Transverse colon (tissue), 4 donors: ENCODE measurements around the gene IL22RA2. TPM values are rescaled to one million over a fixed set of nuclear protein-coding genes. Genes with fewer than 3 reads are reported as not detected.
"Not testable (repeated sequence)": the region's sequence is repeated elsewhere in the genome, so short reads cannot be mapped to it uniquely, and the experiment has no call there.

Experiments used
- DNase-seq: peaks from one replicate; pipeline ENCODE4 v3.0.0-alpha.2; 2019
- H3K27ac ChIP-seq, 4 donors: fragments of 200-600 bp; sonication (generic); 2 replicates each; pipeline ENCODE4 v1.5.1; 2016 to 2018; ENCODE audit warnings: inconsistent platforms in 4 of 4
- H3K27me3 ChIP-seq: fragments of 200-600 bp; sonication (generic); 2 replicates; pipeline ENCODE4 v1.5.1; 2017; ENCODE audit warnings: inconsistent platforms
- H3K36me3 ChIP-seq, 4 donors: fragments of 200-600 bp; sonication (generic); 2 replicates each; pipeline ENCODE4 v1.5.1; 2017 to 2019; ENCODE audit warnings: inconsistent platforms in 4 of 4
- H3K4me1 ChIP-seq, 4 donors: fragments of 200-600 bp; sonication (generic); 2 replicates each; pipeline ENCODE4 v1.5.1; 2017 to 2020; ENCODE audit warnings: inconsistent platforms in 4 of 4
- H3K4me3 ChIP-seq, 4 donors: fragments of 200-600 bp; sonication (generic); 1 replicate in 1 of 4; 2 replicates in 3 of 4; pipeline versions ENCODE4 v1.5.1 to v1.6.1; 2017 to 2019; ENCODE audit warnings: inconsistent platforms in 4 of 4
- H3K9me3 ChIP-seq, 2 donors: fragments of 200-600 bp; sonication (generic); 2 replicates each; pipeline ENCODE4 v1.5.1; 2017 to 2019; ENCODE audit warnings: inconsistent platforms in 2 of 2
- CTCF ChIP-seq, 5 experiments: fragments of 200-600 bp in 3 of 5; fragments of 450-650 bp in 2 of 5; sonication (generic) in 3 of 5; IDR thresholded peaks; 1 replicate in 2 of 5; 2 replicates in 3 of 5; pipeline ENCODE4 v1.5.1; 2016 to 2017; ENCODE audit warnings: antibody characterized with exemption in 5 of 5, inconsistent platforms in 3 of 5, mild to moderate bottlenecking in 2 of 5, moderate library complexity in 1 of 5
- EP300 ChIP-seq: sonication (generic); formaldehyde crosslinking; IDR thresholded peaks from one replicate; pipeline ENCODE4 v1.6.1; 2017; ENCODE audit warnings: antibody characterized with exemption, low read depth
- POLR2A ChIP-seq: fragments of 450-650 bp; IDR thresholded peaks from one replicate; pipeline ENCODE4 v1.6.1; 2016; ENCODE audit warnings: antibody characterized with exemption, mild to moderate bottlenecking, moderate library complexity
- POLR2AphosphoS5 ChIP-seq, 3 donors: sonication (generic); formaldehyde crosslinking; IDR thresholded peaks; one replicate each; pipeline ENCODE4 v1.6.1; 2016; ENCODE audit warnings: antibody characterized with exemption in 3 of 3
- WGBS, 2 donors: methylation state at CpG; one replicate each; pipeline ENCODE4 v1.1.5; 2018; ENCODE audit warnings: low coverage in 1 of 2; 5-methylcytosine and 5-hydroxymethylcytosine counted together
- in situ Hi-C, 4 donors: fragments of 200-750 bp; cut with MboI; loops; one replicate each; pipeline versions ENCODE4 v1.15.0 to v1.15.1; 2017; ENCODE audit warnings: low sequenced_read_pairs in 3 of 4, low pct_ligation_motif_present in 1 of 4, low pct_unique_long_range_greater_than_20kb in 1 of 4
- intact Hi-C: fragments of 100-400 bp; cut with DNase I; formaldehyde crosslinking; loops from one replicate; pipeline ENCODE4 v1.15.1; 2023; ENCODE audit warnings: low total_unique reads
- total RNA-seq, 4 donors: library from RNA; depleted of rRNA; stranded (reverse); fragments of >200 nt; gene quantifications; one replicate each; pipeline ENCODE4 v1.1.0, GENCODE V29; 2016

IL22RA2 gene
- total RNA-seq, 4 donors from 2014 or later, result 0.16 TPM; not detected in 3

GRCh38 chr6:137111296-137112066, 62.0 kb downstream of the IL22RA2 start:
- DNase-seq, result no peak
- H3K9me3 ChIP-seq, result no peaks in the 10 kb centered on the region
- no peak overlapping the region for H3K27ac ChIP-seq
- TF ChIP-seq POLR2AphosphoS5 (IDR thresholded peaks at IDR 0.05) (no peak), CTCF (IDR thresholded peaks at IDR 0.05) (no peak), POLR2A (no peak), EP300 (no peak)
- no peaks in the 10 kb centered on the region for H3K4me1 ChIP-seq
- H3K4me3 ChIP-seq, result no peak overlapping the region
- no peaks in the 10 kb centered on the region for H3K27me3 ChIP-seq
- no peaks in the 10 kb centered on the region for H3K36me3 ChIP-seq
- intact Hi-C loops (no loop called here), in situ Hi-C loops (no loop called here)
- 70 to 86% methylated on average over 2 of the region's 2 CpGs for WGBS, 2 donors

- no peak overlapping the region for H3K27ac ChIP-seq
- in situ Hi-C loops (loop anchor here in 1 of 4 donors (10.0 kb wide), 1 partner anchor 207 kb away; no protein-coding TSS in a partner anchor), intact Hi-C loops (no loop called here)
- 36 to 58% methylated on average over 1 of the region's 1 CpG for WGBS, 2 donors
- no peak for DNase-seq
- H3K27me3 ChIP-seq, result no peaks in the 10 kb centered on the region
- H3K36me3 ChIP-seq, result no peaks in the 10 kb centered on the region
- no peaks in the 10 kb centered on the region for H3K9me3 ChIP-seq
- TF ChIP-seq POLR2AphosphoS5 (IDR thresholded peaks at IDR 0.05) (no peak), EP300 (no peak), CTCF (IDR thresholded peaks at IDR 0.05) (no peak), POLR2A (no peak)
- H3K4me3 ChIP-seq, result no peak overlapping the region
- no peaks in the 10 kb centered on the region for H3K4me1 ChIP-seq
These were observed 65.7 kb downstream of the IL22RA2 start for GRCh38 chr6:137107767-137108105.

DNA sequence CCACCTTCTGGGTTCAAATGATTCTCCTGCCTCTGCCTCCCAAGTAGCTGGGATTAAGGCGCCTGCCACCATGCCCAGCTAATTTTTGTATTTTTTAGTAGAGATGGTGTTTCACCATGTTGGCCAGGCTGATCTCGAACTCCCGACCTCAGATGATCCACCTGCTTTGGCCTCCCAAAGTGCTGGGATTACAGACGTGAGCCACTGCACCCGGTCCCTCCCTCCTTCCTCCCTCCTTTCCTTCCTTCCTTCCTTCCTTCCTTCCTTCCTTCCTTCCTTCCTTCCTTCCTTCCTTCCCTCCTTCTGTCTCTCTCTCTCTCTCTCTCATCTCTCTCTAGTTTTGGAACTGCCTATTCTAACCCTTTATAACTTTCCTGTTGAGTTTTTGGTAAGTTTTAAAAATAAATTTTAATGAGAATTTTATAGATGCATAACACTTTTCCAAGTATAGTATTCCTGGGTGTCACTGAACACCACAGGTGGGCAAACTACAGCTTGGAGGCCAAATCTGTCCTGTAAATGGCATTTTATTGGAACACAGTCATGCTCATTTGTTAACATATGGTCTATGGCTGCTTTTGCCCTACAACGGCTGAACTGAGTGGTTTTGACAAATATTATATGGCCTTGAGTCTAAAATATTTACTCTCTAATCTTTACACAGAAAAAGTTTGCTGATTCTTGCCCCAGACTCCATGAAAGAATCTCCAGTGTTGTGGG, 66.2 kb downstream of the IL22RA2 start:
- H3K4me3 ChIP-seq, intact Hi-C loops, H3K27me3 ChIP-seq, DNase-seq, H3K36me3 ChIP-seq, H3K4me1 ChIP-seq, H3K9me3 ChIP-seq, H3K27ac ChIP-seq: not testable (repeated sequence)
- in situ Hi-C loops, result loop anchor here in 1 of 4 donors (10.0 kb wide), 1 partner anchor 208 kb away; no protein-coding TSS in a partner anchor
- 20 to 73% methylated on average over 1 to 6 of the region's 6 CpGs for WGBS, 2 donors

- TF ChIP-seq POLR2A (no peak), POLR2AphosphoS5 (IDR thresholded peaks at IDR 0.05) (no peak), CTCF (IDR thresholded peaks at IDR 0.05) (no peak), EP300 (no peak)
- in situ Hi-C loops (loop anchor here in 1 of 4 donors (10.0 kb wide), 1 partner anchor 209 kb away; no protein-coding TSS in a partner anchor), intact Hi-C loops (no loop called here)
- WGBS, 2 donors, result 72 to 82% methylated on average over 3 of the region's 3 CpGs
- Histone ChIP-seq H3K4me3 (no peak overlapping the region), H3K9me3 (no peaks in the 10 kb centered on the region), H3K4me1 (no peaks in the 10 kb centered on the region), H3K27me3 (no peaks in the 10 kb centered on the region), H3K27ac (no peak overlapping the region), H3K36me3 (no peaks in the 10 kb centered on the region)
- DNase-seq, result no peak
These were observed 67.3 kb downstream of the IL22RA2 start for GRCh38 chr6:137106183-137106582.
